Activated CD8-positive, alpha-beta memory T cell treated with anti-CD3 and anti-CD28 coated beads, Interleukin-2, amount 50 U/mL, for 24 hours (primary cell): ENCODE measurements around the gene RIC1.
"Not testable (repeated sequence)": the region's sequence is repeated elsewhere in the genome, so short reads cannot be mapped to it uniquely, and the experiment has no call there.

ENCODE experiments used
- DNase-seq: peaks from one replicate; pipeline ENCODE4 v3.0.0-alpha.2; 2020; ENCODE audit errors: extremely low read depth

The RIC1 gene, protein sequence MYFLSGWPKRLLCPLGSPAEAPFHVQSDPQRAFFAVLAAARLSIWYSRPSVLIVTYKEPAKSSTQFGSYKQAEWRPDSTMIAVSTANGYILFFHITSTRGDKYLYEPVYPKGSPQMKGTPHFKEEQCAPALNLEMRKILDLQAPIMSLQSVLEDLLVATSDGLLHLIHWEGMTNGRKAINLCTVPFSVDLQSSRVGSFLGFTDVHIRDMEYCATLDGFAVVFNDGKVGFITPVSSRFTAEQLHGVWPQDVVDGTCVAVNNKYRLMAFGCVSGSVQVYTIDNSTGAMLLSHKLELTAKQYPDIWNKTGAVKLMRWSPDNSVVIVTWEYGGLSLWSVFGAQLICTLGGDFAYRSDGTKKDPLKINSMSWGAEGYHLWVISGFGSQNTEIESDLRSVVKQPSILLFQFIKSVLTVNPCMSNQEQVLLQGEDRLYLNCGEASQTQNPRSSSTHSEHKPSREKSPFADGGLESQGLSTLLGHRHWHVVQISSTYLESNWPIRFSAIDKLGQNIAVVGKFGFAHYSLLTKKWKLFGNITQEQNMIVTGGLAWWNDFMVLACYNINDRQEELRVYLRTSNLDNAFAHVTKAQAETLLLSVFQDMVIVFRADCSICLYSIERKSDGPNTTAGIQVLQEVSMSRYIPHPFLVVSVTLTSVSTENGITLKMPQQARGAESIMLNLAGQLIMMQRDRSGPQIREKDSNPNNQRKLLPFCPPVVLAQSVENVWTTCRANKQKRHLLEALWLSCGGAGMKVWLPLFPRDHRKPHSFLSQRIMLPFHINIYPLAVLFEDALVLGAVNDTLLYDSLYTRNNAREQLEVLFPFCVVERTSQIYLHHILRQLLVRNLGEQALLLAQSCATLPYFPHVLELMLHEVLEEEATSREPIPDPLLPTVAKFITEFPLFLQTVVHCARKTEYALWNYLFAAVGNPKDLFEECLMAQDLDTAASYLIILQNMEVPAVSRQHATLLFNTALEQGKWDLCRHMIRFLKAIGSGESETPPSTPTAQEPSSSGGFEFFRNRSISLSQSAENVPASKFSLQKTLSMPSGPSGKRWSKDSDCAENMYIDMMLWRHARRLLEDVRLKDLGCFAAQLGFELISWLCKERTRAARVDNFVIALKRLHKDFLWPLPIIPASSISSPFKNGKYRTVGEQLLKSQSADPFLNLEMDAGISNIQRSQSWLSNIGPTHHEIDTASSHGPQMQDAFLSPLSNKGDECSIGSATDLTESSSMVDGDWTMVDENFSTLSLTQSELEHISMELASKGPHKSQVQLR (N-terminal part only)

DNA sequence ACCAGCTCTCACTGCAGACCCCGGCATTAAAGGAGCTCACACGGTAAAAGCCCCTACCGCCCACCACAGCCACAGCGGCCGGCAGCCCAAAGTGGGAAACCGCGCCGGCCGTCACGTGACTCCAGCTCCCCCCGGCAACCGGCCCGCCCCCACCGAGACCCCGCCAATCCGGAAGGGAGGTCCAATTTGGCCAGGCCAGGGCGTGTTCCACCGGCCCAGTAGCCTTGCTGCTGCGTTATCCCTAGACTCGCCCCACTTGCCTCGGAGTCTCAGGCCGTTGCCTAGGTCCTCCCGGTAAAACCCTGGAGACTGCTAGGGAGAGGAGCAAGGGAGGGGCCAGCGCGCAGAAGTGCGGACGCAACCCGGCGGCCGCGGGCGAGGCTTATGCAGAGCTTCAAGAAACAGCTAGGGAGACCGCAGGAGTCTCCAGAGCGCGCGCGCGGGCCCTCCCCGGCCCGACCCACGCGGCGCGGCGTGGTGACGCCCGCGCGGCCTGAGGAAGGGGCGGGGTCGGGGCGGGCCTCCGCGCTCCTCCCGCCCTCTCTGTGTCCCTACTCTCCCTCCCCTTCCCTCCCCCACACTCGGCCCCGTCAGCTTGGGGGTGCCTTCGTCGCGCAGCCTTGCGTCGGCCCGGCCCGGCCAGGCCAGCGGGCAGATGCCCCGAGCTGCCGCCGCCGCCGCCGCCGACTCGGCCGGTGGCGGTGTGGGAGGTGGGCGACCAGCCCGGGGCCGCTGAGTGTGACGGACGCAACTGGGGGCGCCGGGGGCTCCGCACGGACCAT is at the start of gene RIC1:
Gene RIC1, plus strand, starts transcription at position 578 of the 782 bp plus-strand sequence. Its CDS starts 203 bp downstream, at position 781.
- DNase-seq, result peak; percentile 70

DNA sequence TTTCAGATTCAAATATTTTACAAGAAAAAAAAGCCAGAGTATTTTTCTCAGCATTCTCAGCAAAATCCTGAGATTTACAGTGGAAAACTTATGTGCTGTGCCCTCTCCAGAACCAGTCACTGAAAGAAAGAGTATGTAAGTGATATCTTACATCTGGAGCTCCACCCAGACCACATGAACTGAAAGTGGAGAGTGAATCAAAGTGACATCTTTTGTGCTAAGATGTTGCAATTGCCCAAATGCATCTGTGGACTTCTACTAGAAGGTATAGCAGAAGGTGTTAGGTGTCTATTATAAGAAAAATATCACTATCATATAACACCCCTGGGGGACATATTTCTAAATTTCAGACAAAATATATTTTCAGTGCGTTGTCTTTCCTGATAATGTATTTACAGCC is 49.0 kb upstream of the RIC1 start:
- no peak for DNase-seq

DNA sequence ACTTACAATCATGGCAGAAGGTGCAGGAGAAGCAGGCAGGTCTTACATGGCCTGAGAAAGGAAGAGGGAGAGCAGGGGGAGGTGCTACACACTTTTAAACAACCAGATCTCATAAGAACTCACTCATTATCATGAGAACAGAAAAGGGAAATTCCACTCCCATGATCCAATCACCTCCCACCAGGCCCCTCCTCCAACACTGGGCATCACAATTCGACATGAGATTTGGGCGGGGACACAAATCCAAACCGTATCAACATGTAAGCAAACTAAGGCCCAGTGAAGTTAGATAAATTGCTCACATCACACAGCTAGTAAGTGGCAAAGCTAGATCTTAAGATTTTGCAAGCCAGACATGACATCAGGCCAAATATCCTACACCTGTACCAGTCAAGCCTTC is 48.3 kb upstream of the RIC1 start:
- DNase-seq, result no peak

DNA sequence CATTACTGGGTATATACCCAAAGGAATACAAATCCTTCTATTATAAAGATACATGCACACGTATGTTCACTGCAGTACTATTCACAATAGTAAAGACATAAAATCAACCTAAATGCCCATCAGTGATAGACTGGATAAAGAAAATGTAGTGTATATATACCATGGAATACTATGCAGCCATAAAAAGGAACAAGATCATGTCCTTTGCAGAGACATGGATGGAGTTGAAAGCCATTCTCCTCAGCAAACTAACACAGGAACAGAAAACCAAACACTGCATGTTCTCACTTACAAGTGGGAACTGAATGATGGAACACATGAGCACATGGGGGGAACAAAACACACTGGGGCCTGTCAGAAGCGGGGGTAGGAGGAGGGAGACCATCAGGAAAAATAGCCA is 47.2 kb upstream of the RIC1 start:
- not testable (repeated sequence) for DNase-seq

DNA sequence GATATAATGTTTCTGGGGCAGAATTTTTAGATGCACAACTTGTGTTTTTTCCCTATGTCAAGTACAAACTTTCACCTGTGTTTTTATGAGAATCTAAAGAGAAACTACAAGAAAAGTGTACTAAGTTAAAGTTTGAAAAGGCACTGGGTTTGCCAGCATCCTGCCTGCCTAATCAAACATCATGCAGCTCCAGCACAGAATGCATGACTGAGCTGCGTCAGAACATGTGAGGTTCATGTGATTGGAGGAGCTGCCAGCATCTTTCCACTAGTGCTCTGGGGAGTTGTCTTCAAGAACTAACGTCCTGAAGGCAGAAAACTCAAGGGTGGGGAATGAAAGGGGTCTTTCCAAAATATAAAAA is 46.1 kb upstream of the RIC1 start:
- no peak for DNase-seq

DNA sequence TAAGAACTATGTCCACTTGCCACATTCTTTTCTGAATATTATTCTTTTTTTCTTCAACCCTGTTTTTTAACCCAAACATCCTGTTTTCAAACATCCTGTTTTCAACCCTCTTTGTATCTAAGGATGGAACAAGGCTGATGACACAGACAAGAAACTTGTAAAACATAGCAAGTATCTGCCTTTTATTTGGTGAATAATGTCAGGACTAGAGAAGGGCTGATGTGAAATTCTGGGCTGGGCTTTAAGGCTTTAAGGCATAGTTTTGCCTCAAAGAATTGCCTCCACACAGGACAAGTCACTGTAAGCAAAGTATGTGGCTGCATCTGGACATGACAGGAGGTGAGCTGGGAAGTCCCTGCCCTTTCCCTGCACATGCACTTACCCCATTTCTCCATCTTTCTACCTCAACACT is 42.5 kb upstream of the RIC1 start:
- no peak for DNase-seq

DNA sequence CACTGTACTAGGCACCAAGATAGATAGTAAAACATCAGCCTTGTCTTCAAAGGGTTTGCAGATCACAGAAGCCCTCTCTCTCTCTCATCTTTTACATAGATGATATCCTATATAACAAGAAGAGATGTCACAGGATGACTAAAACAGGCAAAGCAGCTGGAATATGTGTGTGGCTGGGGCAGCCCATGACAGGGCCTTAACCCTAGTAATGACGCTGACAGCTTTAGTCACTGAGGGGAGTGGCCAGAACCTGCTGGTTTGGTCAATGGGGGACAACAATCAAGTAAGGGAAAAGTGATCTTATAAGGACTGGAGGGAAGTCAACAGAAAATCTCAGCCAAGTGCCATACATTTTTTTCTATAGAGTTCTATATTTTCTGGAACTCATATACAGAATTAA is 41.9 kb upstream of the RIC1 start:
- DNase-seq, result no peak

DNA sequence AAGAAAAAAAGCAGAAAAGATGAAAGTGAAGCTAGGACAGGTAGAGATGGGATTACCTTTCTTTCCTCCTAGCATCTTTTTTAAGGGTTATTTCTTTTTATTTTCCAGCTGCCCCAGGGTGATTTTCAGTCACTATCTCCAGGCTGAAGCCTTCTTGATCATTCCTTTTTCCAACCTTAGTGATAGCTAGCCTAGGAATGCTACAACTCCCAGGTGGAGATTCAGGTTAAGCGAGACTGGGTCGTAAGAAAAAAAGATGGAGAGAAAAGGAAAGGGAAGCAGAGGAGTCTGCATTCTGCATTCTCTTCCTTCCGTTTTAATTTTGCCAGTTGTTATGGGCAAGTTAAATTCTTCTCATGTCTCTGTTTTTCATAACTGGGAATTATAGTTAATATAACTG is 36.7 kb upstream of the RIC1 start:
- DNase-seq, result no peak

DNA sequence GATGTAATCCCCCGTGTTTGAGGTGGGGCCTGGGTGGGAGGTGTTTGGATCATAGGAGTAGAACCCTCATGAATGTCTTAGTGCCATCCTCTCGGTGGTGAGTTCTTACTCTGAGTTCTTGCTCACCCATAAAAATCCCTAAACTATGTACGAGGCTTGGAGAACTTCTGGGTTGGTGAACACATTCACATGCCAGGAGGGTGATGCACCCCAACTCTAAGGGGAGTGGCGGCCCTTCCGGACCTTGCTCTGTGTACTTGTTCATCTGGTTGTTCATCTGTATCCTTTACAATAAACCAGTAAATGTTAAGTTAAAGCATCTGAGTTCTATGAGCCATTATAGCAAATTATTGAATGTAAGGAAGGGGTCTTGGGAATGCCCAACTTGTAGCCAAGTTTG is 36.0 kb upstream of the RIC1 start:
- no peak for DNase-seq

DNA sequence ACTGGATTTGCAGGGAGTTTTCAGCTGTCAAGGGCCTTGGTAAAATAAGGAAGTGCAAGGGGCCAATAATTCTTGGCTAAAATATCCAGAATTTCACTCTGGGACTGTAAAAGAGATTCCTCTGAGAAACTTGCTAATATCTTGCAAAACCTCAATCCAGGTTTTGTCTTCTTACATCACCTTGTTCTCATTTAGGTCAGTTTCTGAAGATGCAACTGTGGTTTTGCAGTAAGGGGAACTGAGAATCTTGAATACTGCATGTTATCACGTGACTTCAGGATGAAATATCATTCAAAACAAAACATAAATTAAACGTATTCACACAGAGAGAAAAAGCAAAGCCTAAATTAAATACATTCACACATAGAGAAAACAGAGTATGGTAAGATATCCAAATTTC is 35.0 kb upstream of the RIC1 start:
- no peak for DNase-seq

DNA sequence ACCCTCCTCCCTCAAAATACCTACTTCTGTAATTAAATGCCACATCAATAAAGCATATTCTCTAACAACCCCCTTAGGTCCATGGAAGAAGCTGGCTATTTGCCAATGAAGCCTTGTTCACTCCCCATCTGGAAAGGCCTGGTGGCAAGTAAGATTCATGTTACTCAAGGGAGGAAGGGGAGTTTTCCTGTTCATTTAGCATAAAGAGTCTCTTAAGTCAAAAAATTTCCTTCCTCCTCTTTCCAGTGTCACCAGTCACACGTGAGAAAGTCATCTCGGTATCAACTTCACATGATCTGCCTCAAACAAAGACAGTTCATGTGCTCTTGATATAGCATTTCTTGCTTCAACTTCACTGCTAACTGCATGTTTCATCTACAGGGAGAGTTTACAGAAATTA is 32.7 kb upstream of the RIC1 start:
- DNase-seq, result no peak

DNA sequence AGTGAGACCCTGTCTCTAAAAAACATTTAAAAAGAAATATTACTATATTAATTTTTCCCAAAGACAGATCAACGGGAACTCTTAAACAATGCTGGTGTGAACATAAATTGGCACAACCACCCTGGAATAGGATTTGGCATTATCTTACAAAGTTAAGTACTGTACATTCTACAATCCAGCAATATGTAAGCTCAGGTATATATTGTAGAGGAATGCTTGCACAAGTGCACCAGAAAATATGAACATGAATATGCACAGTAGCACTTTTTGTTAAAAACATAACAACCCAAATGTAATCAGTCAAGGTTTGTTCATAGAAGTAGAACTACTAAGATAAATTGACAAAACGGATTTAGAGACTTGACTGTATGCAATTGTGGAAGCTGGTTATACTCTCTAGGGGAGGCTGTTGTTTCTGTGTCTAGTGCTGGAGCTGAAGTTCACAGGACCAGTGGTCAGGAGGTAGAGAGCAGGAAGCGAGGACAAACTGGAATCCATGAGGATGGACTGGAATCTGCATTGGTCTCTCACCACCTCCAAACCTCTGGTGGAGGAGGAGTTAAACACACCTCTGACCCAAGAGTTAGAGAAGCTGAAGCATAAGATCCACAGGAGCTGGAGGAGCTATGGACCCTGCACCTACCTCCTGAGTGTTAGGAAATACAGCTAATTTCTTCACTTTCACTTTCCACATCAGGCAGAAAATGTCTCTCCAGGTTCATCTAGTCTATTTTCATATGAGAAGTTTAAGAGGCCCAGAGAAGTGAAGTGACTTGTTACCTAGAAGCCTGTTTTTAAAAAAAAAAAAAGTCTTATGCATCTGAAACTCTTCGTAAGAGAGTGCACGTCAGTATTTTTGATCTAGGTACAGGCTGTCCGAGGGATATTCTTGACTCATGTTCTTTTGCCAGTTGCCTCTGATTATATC is 20.3 kb upstream of the RIC1 start:
- DNase-seq, result no peak

DNA sequence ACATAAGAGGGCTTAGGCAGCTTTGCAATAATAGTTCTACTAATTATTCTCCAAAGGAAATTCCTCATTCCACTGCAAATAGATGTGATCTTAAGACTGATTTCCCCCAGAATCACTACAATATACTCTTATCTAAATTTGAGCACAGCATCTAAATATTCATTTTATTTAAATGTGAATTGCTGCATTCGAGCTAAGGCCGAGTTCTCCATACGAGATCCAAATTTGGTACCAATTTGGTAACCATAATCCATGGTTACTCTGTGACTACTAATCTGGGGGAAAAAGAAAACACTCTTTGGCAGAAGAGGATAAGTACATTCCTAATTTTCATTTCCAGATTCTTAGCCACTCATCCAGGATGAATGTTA is 19.7 kb upstream of the RIC1 start:
- DNase-seq, result no peak

DNA sequence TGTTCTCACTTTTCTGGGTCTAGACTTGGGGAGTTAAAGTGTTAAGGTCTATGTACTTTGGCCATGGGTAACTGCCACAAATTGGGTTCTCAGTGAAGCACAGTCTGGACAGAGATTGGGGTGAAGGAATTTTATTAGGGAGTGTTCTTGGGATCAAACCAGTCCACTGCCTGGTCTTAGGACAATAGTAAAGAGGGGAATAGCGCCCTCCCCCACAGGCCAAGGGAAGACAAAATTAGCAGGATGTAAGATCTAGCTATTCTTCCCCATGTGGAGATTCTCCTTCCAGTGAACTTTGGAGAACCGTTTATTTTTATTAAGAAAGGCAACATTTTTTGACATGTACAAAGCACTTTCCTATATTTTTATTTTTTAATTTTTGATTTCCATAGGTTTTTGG is 18.4 kb upstream of the RIC1 start:
- DNase-seq, result no peak

DNA sequence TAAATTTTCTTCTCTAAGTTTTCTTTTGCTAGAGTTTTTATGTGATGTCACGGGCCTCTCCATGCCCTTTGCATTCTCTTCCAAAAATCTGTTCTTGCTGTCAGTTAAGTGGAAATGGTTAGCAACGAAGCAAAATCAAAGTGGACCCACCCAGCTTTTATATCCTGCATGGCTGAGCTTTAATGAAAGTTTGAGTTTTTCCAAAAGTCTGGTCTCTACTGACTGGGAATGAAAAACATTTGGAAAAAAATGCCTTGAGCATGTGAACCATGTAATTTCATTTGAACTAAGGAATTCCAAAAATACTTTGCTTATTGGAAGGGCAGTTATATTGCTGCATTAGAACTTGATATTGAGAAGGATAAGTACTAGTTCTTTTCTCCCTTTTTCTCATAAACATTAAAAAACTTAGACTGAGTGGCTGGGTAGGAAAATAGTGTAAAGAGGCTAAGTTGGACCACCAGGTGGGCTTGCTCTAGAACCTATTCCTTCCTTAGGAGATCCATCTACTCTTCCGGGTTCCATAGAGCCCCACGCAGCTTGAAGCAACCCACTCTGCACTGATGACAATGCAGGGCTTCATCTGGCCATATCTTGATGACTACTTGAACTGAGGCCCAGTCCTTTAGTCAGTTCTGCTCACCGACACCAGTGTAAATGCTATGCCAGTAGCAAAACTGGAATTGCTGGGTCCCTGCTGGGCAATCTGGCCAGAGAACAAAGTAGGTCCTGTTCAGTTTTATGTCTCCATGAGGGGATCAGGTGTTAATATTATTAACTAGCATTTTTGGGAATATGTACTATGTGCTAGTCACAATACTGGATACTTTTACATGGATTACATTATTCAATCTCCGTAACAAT is 17.4 kb upstream of the RIC1 start:
- DNase-seq, result no peak

DNA sequence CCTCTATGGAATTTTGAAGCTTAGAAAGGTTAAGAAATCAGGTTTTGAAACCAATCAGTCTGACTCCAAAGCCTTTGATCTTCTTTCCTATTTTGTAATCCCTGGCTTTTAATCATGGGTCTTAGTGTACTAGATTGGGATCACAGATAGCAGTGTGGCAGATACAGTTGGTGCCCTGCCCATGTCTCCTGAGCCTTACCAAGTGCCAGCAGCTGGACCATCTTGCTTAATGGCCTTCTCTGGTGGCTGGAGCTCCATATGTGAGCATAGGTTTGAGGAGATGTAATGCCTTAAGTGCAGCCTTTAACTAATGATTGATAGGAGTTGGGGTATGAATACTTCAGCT is 16.7 kb upstream of the RIC1 start:
- no peak for DNase-seq

DNA sequence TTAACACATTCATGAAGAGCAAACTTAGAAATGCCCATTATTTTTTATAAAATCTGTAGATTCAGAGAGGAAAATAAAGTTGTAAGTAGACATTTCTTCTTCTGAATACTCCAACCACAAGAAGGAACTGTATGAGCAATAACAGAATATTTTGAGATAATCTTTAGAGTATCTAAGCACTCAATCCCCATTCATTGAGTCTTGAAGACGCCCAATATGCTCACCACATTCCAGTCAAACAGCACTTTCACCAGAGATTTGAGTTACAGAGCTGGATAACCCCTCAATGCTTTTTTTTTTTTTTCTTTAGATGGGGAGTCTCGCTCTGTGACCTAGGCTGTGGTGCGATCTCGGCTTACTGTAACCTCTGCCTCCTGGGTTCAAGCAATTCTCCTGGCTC is 14.7 kb upstream of the RIC1 start:
- DNase-seq, result no peak

DNA sequence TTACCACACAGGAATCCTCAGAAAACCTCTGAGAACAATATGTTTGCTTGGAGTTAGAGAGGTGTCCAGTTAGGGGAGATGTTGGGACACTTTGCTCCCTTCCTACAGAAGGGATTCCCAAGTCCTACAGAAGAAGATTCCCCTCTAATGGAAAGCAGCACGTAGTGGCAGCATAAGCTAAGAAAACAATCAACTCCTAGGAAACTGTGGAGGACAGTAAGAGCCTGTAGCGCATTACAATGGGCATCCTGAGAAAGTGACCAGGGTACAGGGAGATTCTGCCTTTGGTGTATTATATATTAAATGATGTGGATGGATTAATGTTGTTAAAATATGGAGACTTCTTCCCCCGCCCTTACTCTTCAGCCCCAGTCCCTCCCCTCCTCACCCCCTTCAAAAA is 13.9 kb upstream of the RIC1 start:
- no peak for DNase-seq

DNA sequence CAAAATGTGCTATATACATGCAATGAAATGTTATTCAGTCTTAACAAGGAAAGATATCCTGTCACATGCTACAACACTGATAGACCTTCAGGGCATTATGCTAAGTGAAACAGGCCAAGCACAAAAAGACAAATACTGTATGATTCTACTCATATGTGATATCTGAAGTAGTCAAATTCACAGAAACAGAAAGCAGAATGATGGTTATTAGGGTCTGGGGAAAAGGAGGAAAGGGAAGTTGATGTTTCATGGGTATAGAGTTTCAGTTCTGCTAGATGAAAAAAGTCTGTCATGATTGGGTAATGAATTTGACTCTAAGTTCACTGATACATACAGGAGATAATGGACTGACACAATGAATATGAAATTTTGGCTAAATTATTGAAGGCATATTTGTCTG is 11.2 kb upstream of the RIC1 start:
- no peak for DNase-seq

DNA sequence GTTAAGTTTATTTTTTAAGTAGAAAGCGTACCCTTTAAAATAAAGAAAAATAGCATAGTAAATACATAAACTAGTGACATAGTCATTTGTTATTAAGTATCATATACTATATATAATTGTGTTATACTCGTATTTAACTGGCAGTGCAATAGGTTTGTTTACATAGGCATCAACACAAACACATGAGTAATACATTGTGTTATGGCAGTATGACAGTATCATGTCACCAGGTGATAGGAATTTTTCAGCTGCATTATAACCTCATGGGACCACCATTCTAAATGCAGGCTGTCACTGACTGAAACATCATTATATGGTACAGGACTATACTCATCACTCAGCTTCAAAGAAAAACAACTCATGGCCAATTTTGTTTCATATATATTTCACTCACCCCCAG is 8.4 kb upstream of the RIC1 start:
- no peak for DNase-seq
